ENCODE data around the gene TRIM8. TPM values are rescaled to one million over a fixed set of nuclear protein-coding genes. Genes with fewer than 3 reads are reported as not detected.

Gene TRIM8
- total and polyA plus RNA-seq, 2 of the 8 experiments (the other 6 are each of a cell fraction or from before 2014, with no cell fraction given): 24.9 to 38.8 TPM

GRCh38 chr10:102670065-102670670, 25.9 kb downstream of the TRIM8 start:
- no peaks in the 10 kb centered on the region for H3K9me3 ChIP-seq (ENCODE audit: insufficient read depth in 2 of 2, low read depth in 1 of 2, low read length in 1 of 2)
- H3K56ac ChIP-seq (replicated peaks; ENCODE audit: insufficient read length, low read depth, low read length): no peak overlapping the region
- peak overlapping the region; percentile 10 to 25; a peak in 2 of 4 replicates for H3K4me2 ChIP-seq (ENCODE audit: insufficient read depth in 1 of 2, low read depth in 2 of 2, low read length in 2 of 2)
- CTCF ChIA-PET (ENCODE audit: partially characterized antibody): interaction anchor here (0.5 to 13.0 kb wide), 34 partner anchors 8 to 576 kb away, joined by 3 to 145 read pairs (median 4); partner anchors contain the start of gene TRIM8
- no peak for DNase-seq (ENCODE audit: low read depth in 1 of 2, low spot score in 2 of 2)
- H4K20me1 ChIP-seq (replicated peaks in 1 of 2; ENCODE audit: control insufficient read depth in 1 of 2, insufficient read depth in 2 of 2, low read length in 2 of 2): no peaks in the 10 kb centered on the region
- H3K4me3 ChIP-seq (ENCODE audit: extremely low read depth in 1 of 4, insufficient read depth in 2 of 4, low read depth in 3 of 4, low read length in 4 of 4): no peak overlapping the region; a peak in 2 of 8 replicates
- no peak overlapping the region for H2BK15ac ChIP-seq (ENCODE audit: low read length)
- no peak overlapping the region for H3K18ac ChIP-seq (ENCODE audit: extremely low read depth, low read length)
- H3K79me2 ChIP-seq (ENCODE audit: control insufficient read depth in 1 of 2, insufficient read depth in 2 of 2, low read length in 2 of 2): no peaks in the 10 kb centered on the region
- H4K91ac ChIP-seq (replicated peaks; ENCODE audit: insufficient read length, low read length): no peak overlapping the region
- no peaks in the 10 kb centered on the region for H3K79me1 ChIP-seq (ENCODE audit: low read depth, low read length)
- H4K5ac ChIP-seq (ENCODE audit: insufficient read length, low read depth, low read length): no peak overlapping the region
- no peaks in the 10 kb centered on the region for H3K27me3 ChIP-seq (replicated peaks in 1 of 4; ENCODE audit: control insufficient read depth in 3 of 4, extremely low read depth in 1 of 4, insufficient read depth in 3 of 4, low read length in 3 of 4)
- POLR2A ChIA-PET (ENCODE audit: partially characterized antibody): interaction anchor here (1.0 to 3.0 kb wide), 5 partner anchors 9 to 44 kb away, joined by 3 to 22 read pairs (median 4); partner anchors contain the start of genes ARL3, SFXN2 and TRIM8
- no peak overlapping the region for H2BK12ac ChIP-seq (ENCODE audit: low read depth, low read length)
- H3K23me2 ChIP-seq (ENCODE audit: low read depth, low read length): no peaks in the 10 kb centered on the region
- no peak overlapping the region; the same call in 1 of the 2 replicates for H2BK5ac ChIP-seq (ENCODE audit: low read depth, low read length)
- peaks cover 19 to 39% (median 25%) of the 10 kb centered on the region in 4 experiments for H3K4me1 ChIP-seq (replicated peaks in 1 of 4; ENCODE audit: control insufficient read depth in 3 of 4, insufficient read depth in 4 of 4, low read length in 3 of 4)
- H2BK120ac ChIP-seq (replicated peaks; ENCODE audit: low read depth, low read length): no peak overlapping the region
- no peaks in the 10 kb centered on the region for H3K36me3 ChIP-seq (ENCODE audit: control insufficient read depth in 2 of 4, insufficient read depth in 4 of 4, low read length in 3 of 4)
- no peak for FAIRE-seq
- WGBS, 2 experiments (ENCODE audit: extremely low coverage in 1 of 2, insufficient coverage in 1 of 2, insufficient read length in 1 of 2, insufficient replicate concordance in 2 of 2, low coverage in 1 of 2, low lambda C conversion rate in 2 of 2, missing lambda C conversion rate in 1 of 2): 65% methylated on average over 9 of the region's 9 CpGs; no CpG with 5 or more reads in 1 of the 2 experiments
- no peak overlapping the region for H3K23ac ChIP-seq (ENCODE audit: insufficient read length)
- no peak overlapping the region; the same call in 1 of the 2 replicates for H2BK20ac ChIP-seq (ENCODE audit: low read length)
- H3K9ac ChIP-seq (replicated peaks in 1 of 4; ENCODE audit: extremely low read depth in 1 of 4, low read depth in 3 of 4, low read length in 3 of 4): no peak overlapping the region
- H2AFZ ChIP-seq (ENCODE audit: low read length): no peak overlapping the region
- H2AK5ac ChIP-seq (ENCODE audit: low read depth, low read length): no peak overlapping the region
- H3K4ac ChIP-seq (replicated peaks; ENCODE audit: insufficient read length, low read depth, low read length): no peak overlapping the region
- no peak overlapping the region for H3K27ac ChIP-seq (ENCODE audit: low read depth, low read length)
- H4K8ac ChIP-seq (ENCODE audit: extremely low read depth, insufficient read depth, low read length): no peak overlapping the region
- H3K14ac ChIP-seq (ENCODE audit: insufficient read length): no peak overlapping the region
- TF ChIP-seq TAF1 (IDR thresholded peaks at IDR 0.05; ENCODE audit: low read depth, low read length) (no peak), MAFK (IDR thresholded peaks at IDR 0.05; ENCODE audit: low read depth, low read length) (no peak), POLR2A (IDR thresholded peaks at IDR 0.05; ENCODE audit: control extremely low read depth in 1 of 2, low read depth in 2 of 2, low read length in 2 of 2) (no peak), SUZ12 (IDR thresholded peaks at IDR 0.05; ENCODE audit: low read length) (no peak), BACH1 (IDR thresholded peaks at IDR 0.05; ENCODE audit: low read length) (no peak), JUN (IDR thresholded peaks at IDR 0.05; ENCODE audit: low read depth, low read length) (no peak), FOSL1 (IDR thresholded peaks at IDR 0.05; ENCODE audit: insufficient read depth, low read depth, low read length) (no peak), CEBPB (IDR thresholded peaks at IDR 0.05; ENCODE audit: low read depth, low read length) (no peak), POLR2AphosphoS5 (IDR thresholded peaks at IDR 0.05; ENCODE audit: low read depth, low read length) (no peak), TEAD4 (IDR thresholded peaks at IDR 0.05; ENCODE audit: low read depth, low read length) (no peak), EP300 (IDR thresholded peaks at IDR 0.05; ENCODE audit: borderline replicate concordance in 1 of 2, low read depth in 2 of 2, low read length in 2 of 2) (no peak), CHD2 (IDR thresholded peaks at IDR 0.05; ENCODE audit: low read length) (no peak)
- TF ChIP-seq, protein P1, sequence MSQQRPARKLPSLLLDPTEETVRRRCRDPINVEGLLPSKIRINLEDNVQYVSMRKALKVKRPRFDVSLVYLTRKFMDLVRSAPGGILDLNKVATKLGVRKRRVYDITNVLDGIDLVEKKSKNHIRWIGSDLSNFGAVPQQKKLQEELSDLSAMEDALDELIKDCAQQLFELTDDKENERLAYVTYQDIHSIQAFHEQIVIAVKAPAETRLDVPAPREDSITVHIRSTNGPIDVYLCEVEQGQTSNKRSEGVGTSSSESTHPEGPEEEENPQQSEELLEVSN (IDR thresholded peaks at IDR 0.05): no peak
